ENCODE measurements around the gene FAM227B.

The FAM227B gene

DNA sequence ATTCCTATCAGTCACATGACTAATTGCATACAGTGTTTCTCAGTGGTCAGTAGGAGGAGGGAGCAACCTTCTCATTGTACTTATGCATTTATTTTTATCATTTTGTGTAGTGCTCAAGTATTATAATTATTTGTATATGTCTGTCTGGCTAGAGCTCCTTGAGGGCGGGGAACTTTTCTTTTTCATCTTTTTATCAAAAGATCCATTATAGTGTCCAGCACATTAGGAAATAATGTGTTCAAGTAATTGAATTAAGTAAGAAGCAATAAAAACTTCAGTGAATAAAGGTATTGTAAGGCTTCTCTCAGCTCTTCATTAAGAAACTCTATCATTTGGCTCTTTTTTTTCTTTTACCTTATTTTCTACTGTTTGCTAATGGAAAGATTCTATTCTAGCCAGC is 178.8 kb downstream of the FAM227B start:
- no peak for TF ChIP-seq EZH2 (IDR thresholded peaks at IDR 0.05; ENCODE audit: borderline replicate concordance, low read length)
- TF ChIP-seq, protein P1, sequence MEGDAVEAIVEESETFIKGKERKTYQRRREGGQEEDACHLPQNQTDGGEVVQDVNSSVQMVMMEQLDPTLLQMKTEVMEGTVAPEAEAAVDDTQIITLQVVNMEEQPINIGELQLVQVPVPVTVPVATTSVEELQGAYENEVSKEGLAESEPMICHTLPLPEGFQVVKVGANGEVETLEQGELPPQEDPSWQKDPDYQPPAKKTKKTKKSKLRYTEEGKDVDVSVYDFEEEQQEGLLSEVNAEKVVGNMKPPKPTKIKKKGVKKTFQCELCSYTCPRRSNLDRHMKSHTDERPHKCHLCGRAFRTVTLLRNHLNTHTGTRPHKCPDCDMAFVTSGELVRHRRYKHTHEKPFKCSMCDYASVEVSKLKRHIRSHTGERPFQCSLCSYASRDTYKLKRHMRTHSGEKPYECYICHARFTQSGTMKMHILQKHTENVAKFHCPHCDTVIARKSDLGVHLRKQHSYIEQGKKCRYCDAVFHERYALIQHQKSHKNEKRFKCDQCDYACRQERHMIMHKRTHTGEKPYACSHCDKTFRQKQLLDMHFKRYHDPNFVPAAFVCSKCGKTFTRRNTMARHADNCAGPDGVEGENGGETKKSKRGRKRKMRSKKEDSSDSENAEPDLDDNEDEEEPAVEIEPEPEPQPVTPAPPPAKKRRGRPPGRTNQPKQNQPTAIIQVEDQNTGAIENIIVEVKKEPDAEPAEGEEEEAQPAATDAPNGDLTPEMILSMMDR (IDR thresholded peaks at IDR 0.05; ENCODE audit: low read length): no peak
- Histone ChIP-seq H3K79me2 (ENCODE audit: insufficient read depth, low read length) (no peaks in the 10 kb centered on the region), H3K4me2 (ENCODE audit: low read length) (no peak overlapping the region), H3K9me3 (ENCODE audit: low read length) (no peaks in the 10 kb centered on the region), H3K27ac (ENCODE audit: low read depth, low read length, poor library complexity, severe bottlenecking) (no peak overlapping the region), H3K36me3 (ENCODE audit: insufficient read depth, low read length) (no peaks in the 10 kb centered on the region), H3K27me3 (ENCODE audit: insufficient read depth, low read length) (no peaks in the 10 kb centered on the region), H3K9ac (ENCODE audit: low read length) (no peak overlapping the region), H2AFZ (ENCODE audit: low read length) (no peak overlapping the region), H4K20me1 (ENCODE audit: insufficient read depth, low read length) (no peaks in the 10 kb centered on the region), H3K9me2 (ENCODE audit: low read depth, low read length) (no peaks in the 10 kb centered on the region), H3F3A (ENCODE audit: insufficient read depth, low read length) (no peaks in the 10 kb centered on the region), H3K4me3 (ENCODE audit: low read depth, low read length, poor library complexity, severe bottlenecking) (no peak overlapping the region), H3K4me1 (ENCODE audit: insufficient read depth, low read length, severe bottlenecking) (peaks cover 21% of the 10 kb centered on the region)

DNA sequence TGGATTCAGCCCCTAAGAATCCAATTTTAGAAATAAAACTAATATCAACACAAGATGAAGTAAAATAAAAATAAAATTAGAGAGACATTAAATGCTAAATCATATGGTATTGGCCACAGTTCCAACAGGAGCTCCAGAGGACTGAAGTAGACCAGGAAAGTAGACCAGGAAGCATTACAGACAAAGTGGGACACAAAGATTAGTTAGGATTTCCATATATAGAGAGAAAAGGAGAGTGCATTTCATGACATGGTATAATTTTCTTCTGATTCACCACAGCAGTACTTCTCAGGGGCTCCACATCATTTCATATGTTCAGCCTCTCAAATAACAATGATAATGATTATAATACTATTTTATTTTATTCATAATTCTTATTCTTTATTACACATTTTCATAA is 179.3 kb downstream of the FAM227B start:
- no peaks in the 10 kb centered on the region for H3K36me3 ChIP-seq (ENCODE audit: insufficient read depth, low read length)
- no peak overlapping the region for H2AFZ ChIP-seq (ENCODE audit: low read length)

DNA sequence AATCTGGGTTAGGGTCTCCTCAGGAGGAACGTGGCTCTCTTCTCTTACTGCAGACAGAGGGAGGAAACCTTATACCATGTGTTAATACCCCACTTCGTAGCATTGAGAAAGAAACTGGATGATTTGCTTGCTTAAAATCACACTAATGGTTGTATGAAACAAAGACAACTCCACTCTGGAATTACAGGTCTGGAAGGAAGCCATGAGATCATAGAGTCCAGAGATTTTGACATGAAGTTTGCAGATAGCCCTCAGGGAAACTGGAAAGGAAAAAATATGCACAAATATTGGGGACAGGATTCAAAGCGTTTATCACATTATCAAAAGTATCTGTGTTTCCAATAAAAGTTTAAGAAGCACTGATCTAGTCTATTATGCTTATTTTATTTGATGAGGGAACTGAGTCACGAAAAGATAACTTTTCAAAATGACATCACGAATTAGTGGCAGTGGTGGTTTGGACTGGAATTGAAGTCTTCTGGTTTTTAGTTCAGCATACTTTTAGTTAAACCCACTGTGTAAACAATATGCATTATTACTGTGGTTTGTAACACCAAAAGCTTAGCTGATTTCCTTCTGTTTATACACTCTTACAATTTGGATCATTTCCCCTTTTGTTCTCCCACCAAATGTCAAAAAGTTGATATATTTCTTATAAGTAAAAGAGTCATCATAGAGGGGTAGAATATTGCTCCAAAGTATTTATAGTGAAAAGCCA is 180.8 kb downstream of the FAM227B start:
- no peaks in the 10 kb centered on the region for H3K9me3 ChIP-seq (ENCODE audit: low read length)
- no peaks in the 10 kb centered on the region for H3K9me2 ChIP-seq (ENCODE audit: low read depth, low read length)
- no peak for TF ChIP-seq EZH2 (IDR thresholded peaks at IDR 0.05; ENCODE audit: borderline replicate concordance, low read length)
- TF ChIP-seq, protein P1 (IDR thresholded peaks at IDR 0.05; ENCODE audit: low read length): no peak
- no peaks in the 10 kb centered on the region for H3F3A ChIP-seq (ENCODE audit: insufficient read depth, low read length)
- no peak overlapping the region for H3K4me2 ChIP-seq (ENCODE audit: low read length)
- H3K27ac ChIP-seq (ENCODE audit: low read depth, low read length, poor library complexity, severe bottlenecking): no peak overlapping the region
- no peaks in the 10 kb centered on the region for H3K36me3 ChIP-seq (ENCODE audit: insufficient read depth, low read length)
- H3K4me3 ChIP-seq (ENCODE audit: low read depth, low read length, poor library complexity, severe bottlenecking): no peak overlapping the region
- H2AFZ ChIP-seq (ENCODE audit: low read length): peak overlapping the region; percentile 73; the same call in 1 of the 2 replicates
- H3K9ac ChIP-seq (ENCODE audit: low read length): no peak overlapping the region
- no peaks in the 10 kb centered on the region for H3K79me2 ChIP-seq (ENCODE audit: insufficient read depth, low read length)
- peaks cover 21% of the 10 kb centered on the region for H3K4me1 ChIP-seq (ENCODE audit: insufficient read depth, low read length, severe bottlenecking)
- no peaks in the 10 kb centered on the region for H3K27me3 ChIP-seq (ENCODE audit: insufficient read depth, low read length)
- H4K20me1 ChIP-seq (ENCODE audit: insufficient read depth, low read length): no peaks in the 10 kb centered on the region

More for the DNA sequence above, 179.3 kb downstream of the FAM227B start:
- Histone ChIP-seq H3K79me2 (ENCODE audit: insufficient read depth, low read length) (no peaks in the 10 kb centered on the region), H3K9me3 (ENCODE audit: low read length) (no peaks in the 10 kb centered on the region), H3K4me3 (ENCODE audit: low read depth, low read length, poor library complexity, severe bottlenecking) (no peak overlapping the region), H4K20me1 (ENCODE audit: insufficient read depth, low read length) (no peaks in the 10 kb centered on the region), H3K9me2 (ENCODE audit: low read depth, low read length) (no peaks in the 10 kb centered on the region), H3K4me1 (ENCODE audit: insufficient read depth, low read length, severe bottlenecking) (peaks cover 21% of the 10 kb centered on the region), H3K4me2 (ENCODE audit: low read length) (no peak overlapping the region), H3F3A (ENCODE audit: insufficient read depth, low read length) (no peaks in the 10 kb centered on the region), H3K9ac (ENCODE audit: low read length) (no peak overlapping the region), H3K27ac (ENCODE audit: low read depth, low read length, poor library complexity, severe bottlenecking) (no peak overlapping the region), H3K27me3 (ENCODE audit: insufficient read depth, low read length) (no peaks in the 10 kb centered on the region)
- TF ChIP-seq, protein P1 (IDR thresholded peaks at IDR 0.05; ENCODE audit: low read length): no peak
- no peak for TF ChIP-seq EZH2 (IDR thresholded peaks at IDR 0.05; ENCODE audit: borderline replicate concordance, low read length)

Data from OCI-LY1 (cell line).